Neural cell (in vitro differentiated cells): ENCODE measurements around the gene OR4Q2. TPM values are rescaled to one million over a fixed set of nuclear protein-coding genes. Genes with fewer than 3 reads are reported as not detected.

Experiments used
- H2AFZ ChIP-seq: fragments of 200-600, 300-800 bp; sonication (generic), shearing (Covaris generic); 2 replicates; pipeline ENCODE4 v1.6.0; 2014; ENCODE audit warnings: low read depth, mild to moderate bottlenecking, antibody characterized with exemption, low read length, moderate library complexity
- H3F3A ChIP-seq: fragments of 200-600 bp; shearing (Covaris generic); 2 replicates; pipeline ENCODE4 v1.6.1; 2016; ENCODE audit warnings: mild to moderate bottlenecking, moderate library complexity, mixed read lengths, antibody characterized with exemption, low read length; ENCODE audit not compliant: insufficient read depth, poor library complexity, severe bottlenecking
- H3K27ac ChIP-seq: fragments of 200-600, 300-800 bp; sonication (generic), shearing (Covaris generic); 2 replicates; pipeline ENCODE4 v1.5.1; 2014; ENCODE audit warnings: mild to moderate bottlenecking, low read length, moderate library complexity
- H3K27me3 ChIP-seq: fragments of 300-800, 200-600 bp; sonication (generic), shearing (Covaris generic); 2 replicates; pipeline ENCODE4 v1.6.0; 2014; ENCODE audit warnings: mild to moderate bottlenecking, low read depth, low read length, moderate library complexity; ENCODE audit not compliant: insufficient read depth
- H3K36me3 ChIP-seq: fragments of 300-800, 200-600 bp; sonication (generic), shearing (Covaris generic); 2 replicates; pipeline ENCODE4 v1.5.1; 2014; ENCODE audit warnings: mild to moderate bottlenecking, antibody characterized with exemption, low read length, moderate library complexity; ENCODE audit not compliant: insufficient read depth
- H3K4me2 ChIP-seq: fragments of 300-800, 200-600 bp; sonication (generic), shearing (Covaris generic); 2 replicates; pipeline ENCODE4 v1.6.0; 2014; ENCODE audit warnings: mild to moderate bottlenecking, low read length
- H3K4me3 ChIP-seq: fragments of 300-800, 200-600 bp; sonication (generic), shearing (Covaris generic); 2 replicates; pipeline ENCODE4 v1.5.1; 2014; ENCODE audit warnings: mild to moderate bottlenecking, low read length, moderate library complexity
- H3K79me2 ChIP-seq: fragments of 200-600 bp; shearing (Covaris generic); replicated peaks from 2 replicates; pipeline ENCODE4 v1.6.0; 2014; ENCODE audit warnings: mild to moderate bottlenecking, low read length, moderate library complexity; ENCODE audit not compliant: insufficient read depth
- H3K9ac ChIP-seq: fragments of 300-800, 200-600 bp; sonication (generic), shearing (Covaris generic); 2 replicates; pipeline ENCODE4 v1.6.1; 2016; ENCODE audit warnings: mild to moderate bottlenecking, low read length, mixed read lengths
- H3K9me2 ChIP-seq: fragments of 200-600 bp; shearing (Covaris generic); 2 replicates; pipeline ENCODE4 v1.6.1; 2016; ENCODE audit warnings: mild to moderate bottlenecking, low read length, mixed read lengths; ENCODE audit not compliant: insufficient read depth
- H3K9me3 ChIP-seq: fragments of 200-600, 300-800 bp; sonication (generic), shearing (Covaris generic); 2 replicates; pipeline ENCODE4 v1.6.1; 2016; ENCODE audit warnings: mild to moderate bottlenecking, mixed run types, low read length, moderate library complexity, mixed read lengths
- H4K20me1 ChIP-seq: fragments of 200-600 bp; shearing (Covaris generic); 2 replicates; pipeline ENCODE4 v1.6.1; 2016; ENCODE audit warnings: mild to moderate bottlenecking, mixed run types; ENCODE audit not compliant: insufficient read depth
- CTCF ChIP-seq: fragments of 450-650 bp; IDR thresholded peaks from 2 replicates; pipeline ENCODE4 v1.5.1; 2014; ENCODE audit warnings: antibody characterized with exemption, mild to moderate bottlenecking, moderate library complexity; ENCODE audit not compliant: poor library complexity, severe bottlenecking
- EP300 ChIP-seq: fragments of 450-650 bp; conservative IDR thresholded peaks from 2 replicates; pipeline ENCODE4 v1.6.1; 2014; ENCODE audit warnings: antibody characterized with exemption, mild to moderate bottlenecking, moderate library complexity; ENCODE audit not compliant: poor library complexity, severe bottlenecking
- EZH2 ChIP-seq: fragments of 200-600, 300-800 bp; shearing (Covaris generic), sonication (generic); IDR thresholded peaks from 2 replicates; pipeline ENCODE4 v1.6.1; 2014; ENCODE audit warnings: antibody characterized with exemption, low read length, borderline replicate concordance, mild to moderate bottlenecking; ENCODE audit not compliant: insufficient read depth, poor library complexity, severe bottlenecking
- MXI1 ChIP-seq: fragments of 450-650 bp; conservative IDR thresholded peaks from 2 replicates; pipeline ENCODE4 v1.6.1; 2014; ENCODE audit warnings: antibody characterized with exemption, mild to moderate bottlenecking; ENCODE audit not compliant: poor library complexity, severe bottlenecking
- POLR2AphosphoS5 ChIP-seq: IDR thresholded peaks from 2 replicates; pipeline ENCODE4 v1.6.1; 2012
- RAD21 ChIP-seq: fragments of 450-650 bp; conservative IDR thresholded peaks from 2 replicates; pipeline ENCODE4 v1.6.1; 2014; ENCODE audit warnings: antibody characterized with exemption, mild to moderate bottlenecking, moderate library complexity
- REST ChIP-seq: IDR thresholded peaks from 2 replicates; pipeline ENCODE4 v1.6.1; 2012; ENCODE audit warnings: borderline replicate concordance
- SMC3 ChIP-seq: fragments of 450-650 bp; conservative IDR thresholded peaks from 2 replicates; pipeline ENCODE4 v1.6.1; 2014; ENCODE audit warnings: antibody characterized with exemption, mild to moderate bottlenecking, moderate library complexity; ENCODE audit not compliant: poor library complexity
- TAF1 ChIP-seq: IDR thresholded peaks from 2 replicates; pipeline ENCODE4 v1.6.1; 2012; ENCODE audit warnings: low read depth
- polyA plus RNA-seq: library from polyadenylated mRNA; depleted of rRNA; stranded (reverse); fragments of >200 nt; gene quantifications from 2 replicates; pipeline ENCODE4 v1.2.3, GENCODE V29; 2014

OR4Q2 gene
- polyA plus RNA-seq, 1 donor from 2014 or later, result not detected

GRCh38 chr14:20008156-20008555 is 6.2 kb downstream of the OR4Q2 start:
- peaks cover 6% of the 10 kb centered on the region for H3K9me3 ChIP-seq
- H3K9ac ChIP-seq, result no peak overlapping the region
- H3K27ac ChIP-seq, result no peak overlapping the region
- H3K9me2 ChIP-seq, result no peaks in the 10 kb centered on the region
- H2AFZ ChIP-seq, result no peak overlapping the region
- no peaks in the 10 kb centered on the region for H3K36me3 ChIP-seq
- no peaks in the 10 kb centered on the region for H3K79me2 ChIP-seq
- no peaks in the 10 kb centered on the region for H3F3A ChIP-seq
- no peak overlapping the region for H3K4me3 ChIP-seq
- TF ChIP-seq EP300 (no peak), MXI1 (no peak), RAD21 (no peak), EZH2 (no peak), SMC3 (no peak)
- H4K20me1 ChIP-seq, result no peaks in the 10 kb centered on the region
- H3K4me2 ChIP-seq, result no peak overlapping the region
- no peaks in the 10 kb centered on the region for H3K27me3 ChIP-seq

GRCh38 chr14:20019257-20019865 is 17.4 kb downstream of the OR4Q2 start, which contains the start of gene OR4K14:
Gene OR4K14 (minus strand): TSS chr14:20019307. CDS start chr14:20015193, 4,114 bp downstream.
- no peaks in the 10 kb centered on the region for H3K27me3 ChIP-seq
- no peak within 1 kb of the TSS for H3K27ac ChIP-seq
- H3K36me3 ChIP-seq, result no peaks in the 10 kb centered on the region
- H3K9me2 ChIP-seq, result no peaks in the 10 kb centered on the region
- no peaks in the 10 kb centered on the region for H3K79me2 ChIP-seq
- H2AFZ ChIP-seq, result no peak within 1 kb of the TSS
- no peaks in the 10 kb centered on the region for H4K20me1 ChIP-seq
- H3K4me3 ChIP-seq, result no peak within 1 kb of the TSS
- no peak within 1 kb of the TSS for H3K9ac ChIP-seq
- H3K4me2 ChIP-seq, result no peak within 1 kb of the TSS
- no peak for TF ChIP-seq SMC3
- TF ChIP-seq EZH2, result no peak
- TF ChIP-seq MXI1, result no peak
- TF ChIP-seq CTCF, result no peak
- TF ChIP-seq RAD21, result no peak
- no peak for TF ChIP-seq EP300
- no peak for TF ChIP-seq TAF1
- TF ChIP-seq REST, result no peak
- no peak for TF ChIP-seq POLR2AphosphoS5
- peaks cover 14% of the 10 kb centered on the region for H3K9me3 ChIP-seq
- no peaks in the 10 kb centered on the region for H3F3A ChIP-seq
